ENCODE measurements around the gene VAPB.

- TF ChIP-seq EZH2phosphoT487 (IDR thresholded peaks at IDR 0.05; ENCODE audit: low read depth) (no peak), CTCF (IDR thresholded peaks at IDR 0.05; ENCODE audit: low read depth, low read length) (no peak)
Observed at GRCh38 chr20:58483470-58483869, 94.4 kb downstream of the VAPB start.

Measured in OCI-LY3 (cell line).